IMR-90 (cell line): Measurements from ENCODE around the gene ZSCAN30. TPM values are rescaled to one million over a fixed set of nuclear protein-coding genes. Genes with fewer than 3 reads are reported as not detected.

Experiments used
- ATAC-seq: fragments of 200-7000 bp; cut with Tn5 transposase; 2 replicates; pipeline ENCODE4 v1.9.1; 2020; ENCODE audit warnings: low read depth, mild to moderate bottlenecking, moderate library complexity
- BruUV-seq: library from RNA; stranded (reverse); fragments of 400-500 nt; replicated peaks from 2 replicates; lab custom pipeline; 2021; lab: Mats Ljungman, UMichigan
- CTCF ChIA-PET: fragments of 300-600 bp; formaldehyde crosslinking; extraction: SDS; loops from one replicate; lab custom pipeline; 2021; ENCODE audit warnings: antibody characterized with exemption; lab: Yijun Ruan, JAX
- POLR2A ChIA-PET: fragments of 300-600 bp; sonication (Branson Sonifier 250); formaldehyde crosslinking; loops from one replicate; lab custom pipeline; 2022; ENCODE audit warnings: antibody characterized with exemption; ENCODE audit not compliant: unreplicated experiment; lab: Charles Lee
- DNase-seq: peaks from one replicate; pipeline ENCODE4 v3.0.0; 2013
- H2AFZ ChIP-seq: replicated peaks from 2 replicates; pipeline ENCODE3; 2013; ENCODE audit warnings: low read length, mild to moderate bottlenecking; ENCODE audit not compliant: poor library complexity
- H2AK5ac ChIP-seq: 2 replicates; pipeline ENCODE4 v1.6.1; 2013; ENCODE audit warnings: low read depth, low read length, inconsistent platforms
- H2AK9ac ChIP-seq: replicated peaks from 2 replicates; pipeline ENCODE3; 2013; ENCODE audit warnings: mild to moderate bottlenecking, low read depth, low read length, moderate library complexity; ENCODE audit not compliant: poor library complexity
- H2BK120ac ChIP-seq: 2 replicates; pipeline ENCODE4 v1.6.1; 2013; ENCODE audit warnings: low read depth, low read length, inconsistent platforms
- H2BK15ac ChIP-seq: 3 replicates; pipeline ENCODE4 v1.6.1; 2013; ENCODE audit warnings: low read depth, low read length, inconsistent platforms
- H2BK20ac ChIP-seq: 2 replicates; pipeline ENCODE4 v1.6.1; 2013; ENCODE audit warnings: low read depth, mild to moderate bottlenecking, inconsistent platforms, low read length, moderate library complexity
- H2BK5ac ChIP-seq: 2 replicates; pipeline ENCODE4 v1.6.1; 2013; ENCODE audit warnings: mild to moderate bottlenecking, low read depth, low read length, inconsistent platforms; ENCODE audit not compliant: poor library complexity, severe bottlenecking
- H3K14ac ChIP-seq: replicated peaks from 2 replicates; pipeline ENCODE4 v1.6.1; 2013; ENCODE audit warnings: low read depth, low read length, inconsistent platforms
- H3K18ac ChIP-seq: 2 replicates; pipeline ENCODE4 v1.6.1; 2013; ENCODE audit warnings: low read depth, low read length, control low read depth
- H3K23ac ChIP-seq: 2 replicates; pipeline ENCODE4 v1.6.1; 2013; ENCODE audit warnings: low read depth, low read length, inconsistent platforms
- H3K27ac ChIP-seq: 2 replicates; pipeline ENCODE4 v1.5.1; 2013; ENCODE audit warnings: mild to moderate bottlenecking, control low read depth, low read length; ENCODE audit not compliant: insufficient read depth
- H3K27me3 ChIP-seq: 2 replicates; pipeline ENCODE4 v1.6.1; 2013; ENCODE audit warnings: low read length; ENCODE audit not compliant: control insufficient read depth, insufficient read depth
- H3K36me3 ChIP-seq: 2 replicates; pipeline ENCODE4 v1.6.1; 2013; ENCODE audit warnings: low read length, mixed read lengths; ENCODE audit not compliant: control insufficient read depth, insufficient read depth
- H3K4ac ChIP-seq: 2 replicates; pipeline ENCODE4 v1.6.1; 2013; ENCODE audit warnings: low read depth, low read length, inconsistent platforms
- H3K4me1 ChIP-seq: 2 replicates; pipeline ENCODE4 v1.6.1; 2013; ENCODE audit warnings: low read length, mixed read lengths; ENCODE audit not compliant: control insufficient read depth, insufficient read depth
- H3K4me2 ChIP-seq: 2 replicates; pipeline ENCODE4 v1.6.1; 2013; ENCODE audit warnings: low read depth, mild to moderate bottlenecking, control low read depth, low read length, moderate library complexity
- H3K4me3 ChIP-seq: 2 replicates; pipeline ENCODE4 v1.5.1; 2013; ENCODE audit warnings: low read depth, mild to moderate bottlenecking, control low read depth, low read length, moderate library complexity; ENCODE audit not compliant: insufficient read depth
- H3K56ac ChIP-seq: 2 replicates; pipeline ENCODE4 v1.6.1; 2013; ENCODE audit warnings: low read length, inconsistent platforms; ENCODE audit not compliant: insufficient read depth; ENCODE audit errors: extremely low read depth
- H3K79me1 ChIP-seq, 2 experiments: 2 replicates each; pipeline ENCODE4 v1.6.1; 2013; ENCODE audit warnings: low read length in 2 of 2, inconsistent platforms in 1 of 2, low read depth in 1 of 2
- H3K9ac ChIP-seq: 2 replicates; pipeline ENCODE4 v1.6.1; 2013; ENCODE audit warnings: low read depth, low read length, control low read depth
- H3K9me1 ChIP-seq: 2 replicates; pipeline ENCODE4 v1.6.1; 2013; ENCODE audit warnings: low read length, inconsistent platforms; ENCODE audit not compliant: insufficient read depth
- H3K9me3 ChIP-seq: 2 replicates; pipeline ENCODE4 v1.6.1; 2013; ENCODE audit warnings: low read length; ENCODE audit not compliant: control insufficient read depth, insufficient read depth
- H4K20me1 ChIP-seq: 2 replicates; pipeline ENCODE4 v1.6.1; 2013; ENCODE audit warnings: low read length, inconsistent platforms; ENCODE audit not compliant: insufficient read depth
- H4K5ac ChIP-seq: 2 replicates; pipeline ENCODE4 v1.6.1; 2013; ENCODE audit warnings: mild to moderate bottlenecking, low read depth, low read length, control low read depth
- H4K8ac ChIP-seq, 2 experiments: 2 replicates each; pipeline ENCODE4 v1.6.1; 2013; ENCODE audit warnings: low read depth in 2 of 2, low read length in 2 of 2, control low read depth in 1 of 2, inconsistent platforms in 1 of 2
- H4K91ac ChIP-seq: 2 replicates; pipeline ENCODE4 v1.6.1; 2013; ENCODE audit warnings: low read depth, low read length, inconsistent platforms; ENCODE audit not compliant: insufficient read depth
- MAZ ChIP-seq: IDR thresholded peaks from 2 replicates; pipeline ENCODE4 v1.6.1; 2012; ENCODE audit warnings: low read depth, mild to moderate bottlenecking, low read length, improper control_type of control experiment, moderate library complexity, borderline replicate concordance
- POLR2A ChIP-seq: IDR thresholded peaks from 2 replicates; pipeline ENCODE4 v1.6.1; 2012; ENCODE audit warnings: mild to moderate bottlenecking, low read depth, low read length
- WGBS, 2 experiments: methylation state at CpG; one replicate each; pipeline versions ENCODE4 v1.1.5 to v1.1.7; 2013; ENCODE audit warnings: missing lambda C conversion rate in 2 of 2; ENCODE audit not compliant: insufficient read length in 1 of 2; ENCODE audit errors: extremely low coverage in 2 of 2; 5-methylcytosine and 5-hydroxymethylcytosine counted together
- dilution Hi-C: fragments of 300-500 bp; cut with HindIII; formaldehyde crosslinking; loops from one replicate; pipeline ENCODE4 v1.14.3; 2018; ENCODE audit warnings: low sequenced_read_pairs; ENCODE audit not compliant: unreplicated experiment
- in situ Hi-C: fragments of 300-500 bp; cut with MboI; formaldehyde crosslinking; loops from 3 replicates; pipeline ENCODE4 v1.14.3; 2019; ENCODE audit warnings: low sequenced_read_pairs, inconsistent platforms, mixed read lengths
- intact Hi-C: fragments of 100-400 bp; cut with micrococcal nuclease; formaldehyde crosslinking; loops from 2 replicates; pipeline ENCODE4 v1.10.0; 2022
- polyA plus RNA-seq, 3 experiments: library from polyadenylated mRNA; depleted of rRNA; stranded (reverse); fragments of >200 nt; gene quantifications; 2 replicates each; pipeline ENCODE4 v1.2.3, GENCODE V29; 2012; ENCODE audit warnings: low replicate concordance in 1 of 3
- total RNA-seq: library from RNA; depleted of rRNA; stranded (reverse); fragments of >200 nt; gene quantifications from 2 replicates; pipeline ENCODE4 v1.2.3, GENCODE V29; 2012
- TF ChIP-seq, protein P1 (sequence below): fragments of 150-350 bp; IDR thresholded peaks from 2 replicates; pipeline ENCODE4 v1.6.1; 2017; ENCODE audit warnings: mild to moderate bottlenecking, antibody characterized with exemption, low read length, low read depth

ZSCAN30 gene
- total and polyA plus RNA-seq, 2 of the 4 experiments (the other 2 are of a cell fraction), result 9.9 to 17.7 TPM

DNA sequence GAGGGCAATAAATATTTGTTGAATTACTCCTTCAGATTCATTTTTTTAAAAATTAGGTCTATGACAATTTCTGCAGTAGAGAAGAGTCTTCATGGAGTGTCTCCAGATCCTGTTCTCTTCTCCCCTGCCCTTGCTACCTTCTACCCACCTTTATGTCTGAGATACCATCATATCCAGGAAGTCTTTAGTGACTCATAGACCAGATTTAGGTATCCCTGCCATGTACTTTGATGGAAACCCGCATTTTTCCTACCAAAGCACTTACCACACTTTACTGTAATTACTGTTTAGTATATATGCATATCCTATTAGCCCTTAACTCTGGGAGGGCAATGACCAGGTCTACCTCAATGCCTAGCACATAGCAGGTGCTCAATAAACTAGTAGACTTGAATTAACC, 37.6 kb downstream of the ZSCAN30 start:
- Histone ChIP-seq H4K20me1 (no peaks in the 10 kb centered on the region), H3K4me2 (no peak overlapping the region), H3K9me3 (peaks cover 38% of the 10 kb centered on the region), H3K4ac (no peak overlapping the region), H3K27me3 (no peaks in the 10 kb centered on the region), H3K27ac (no peak overlapping the region), H3K4me3 (no peak overlapping the region), H2BK15ac (no peak overlapping the region), H4K91ac (no peak overlapping the region), H3K14ac (no peak overlapping the region), H3K9ac (no peak overlapping the region), H2BK120ac (no peak overlapping the region), H3K23ac (no peak overlapping the region), H2AK9ac (no peak overlapping the region), H2BK20ac (no peak overlapping the region), H4K8ac (no peak overlapping the region), H3K56ac (no peak overlapping the region), H2AK5ac (no peak overlapping the region), H3K36me3 (peaks cover 39% of the 10 kb centered on the region), H2AFZ (no peak overlapping the region), H3K79me1 (no peaks in the 10 kb centered on the region; a peak in 1 of 4 replicates), H3K9me1 (no peaks in the 10 kb centered on the region), H3K4me1 (no peaks in the 10 kb centered on the region), H4K5ac (no peak overlapping the region), H2BK5ac (no peak overlapping the region), H3K18ac (no peak overlapping the region)
- dilution Hi-C loops (no loop called here), intact Hi-C loops (no loop called here), in situ Hi-C loops (no loop called here)
- DNase-seq (no peak), ATAC-seq (no peak)
- CTCF ChIA-PET, result no interaction called here
- no TSS peak for BruUV-seq
- TF ChIP-seq MAZ (no peak), POLR2A (no peak)
- TF ChIP-seq, protein P1, sequence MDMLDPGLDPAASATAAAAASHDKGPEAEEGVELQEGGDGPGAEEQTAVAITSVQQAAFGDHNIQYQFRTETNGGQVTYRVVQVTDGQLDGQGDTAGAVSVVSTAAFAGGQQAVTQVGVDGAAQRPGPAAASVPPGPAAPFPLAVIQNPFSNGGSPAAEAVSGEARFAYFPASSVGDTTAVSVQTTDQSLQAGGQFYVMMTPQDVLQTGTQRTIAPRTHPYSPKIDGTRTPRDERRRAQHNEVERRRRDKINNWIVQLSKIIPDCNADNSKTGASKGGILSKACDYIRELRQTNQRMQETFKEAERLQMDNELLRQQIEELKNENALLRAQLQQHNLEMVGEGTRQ, result no peak
- POLR2A ChIA-PET, result no interaction called here
- WGBS, 2 experiments, result no CpG with 5 or more reads among the region's 1 CpG
